Measurements from ENCODE around the gene USP48. TPM values are rescaled to one million over a fixed set of nuclear protein-coding genes. Genes with fewer than 3 reads are reported as not detected.

USP48 gene
- total RNA-seq, 1 donor from 2014 or later: 54.5 TPM

GRCh38 chr1:21651214-21652042 lies 131.5 kb downstream of the USP48 start:
- TF ChIP-seq, protein P1, sequence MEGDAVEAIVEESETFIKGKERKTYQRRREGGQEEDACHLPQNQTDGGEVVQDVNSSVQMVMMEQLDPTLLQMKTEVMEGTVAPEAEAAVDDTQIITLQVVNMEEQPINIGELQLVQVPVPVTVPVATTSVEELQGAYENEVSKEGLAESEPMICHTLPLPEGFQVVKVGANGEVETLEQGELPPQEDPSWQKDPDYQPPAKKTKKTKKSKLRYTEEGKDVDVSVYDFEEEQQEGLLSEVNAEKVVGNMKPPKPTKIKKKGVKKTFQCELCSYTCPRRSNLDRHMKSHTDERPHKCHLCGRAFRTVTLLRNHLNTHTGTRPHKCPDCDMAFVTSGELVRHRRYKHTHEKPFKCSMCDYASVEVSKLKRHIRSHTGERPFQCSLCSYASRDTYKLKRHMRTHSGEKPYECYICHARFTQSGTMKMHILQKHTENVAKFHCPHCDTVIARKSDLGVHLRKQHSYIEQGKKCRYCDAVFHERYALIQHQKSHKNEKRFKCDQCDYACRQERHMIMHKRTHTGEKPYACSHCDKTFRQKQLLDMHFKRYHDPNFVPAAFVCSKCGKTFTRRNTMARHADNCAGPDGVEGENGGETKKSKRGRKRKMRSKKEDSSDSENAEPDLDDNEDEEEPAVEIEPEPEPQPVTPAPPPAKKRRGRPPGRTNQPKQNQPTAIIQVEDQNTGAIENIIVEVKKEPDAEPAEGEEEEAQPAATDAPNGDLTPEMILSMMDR (IDR thresholded peaks at IDR 0.05): no peak
- Mint-ChIP-seq H3K36me3 (ENCODE audit: low read depth) (no peaks in the 10 kb centered on the region), H3K4me3 (ENCODE audit: unreplicated experiment) (peak overlapping the region; percentile 70), H3K4me1 (ENCODE audit: low read depth) (peaks cover 14% of the 10 kb centered on the region), H3K9me3 (ENCODE audit: low read depth) (no peaks in the 10 kb centered on the region), H3K27me3 (ENCODE audit: low read depth) (peaks cover 4% of the 10 kb centered on the region), H3K27ac (ENCODE audit: unreplicated experiment) (no peak overlapping the region)
- DNase-seq (ENCODE audit: low spot score): no peak

DNA sequence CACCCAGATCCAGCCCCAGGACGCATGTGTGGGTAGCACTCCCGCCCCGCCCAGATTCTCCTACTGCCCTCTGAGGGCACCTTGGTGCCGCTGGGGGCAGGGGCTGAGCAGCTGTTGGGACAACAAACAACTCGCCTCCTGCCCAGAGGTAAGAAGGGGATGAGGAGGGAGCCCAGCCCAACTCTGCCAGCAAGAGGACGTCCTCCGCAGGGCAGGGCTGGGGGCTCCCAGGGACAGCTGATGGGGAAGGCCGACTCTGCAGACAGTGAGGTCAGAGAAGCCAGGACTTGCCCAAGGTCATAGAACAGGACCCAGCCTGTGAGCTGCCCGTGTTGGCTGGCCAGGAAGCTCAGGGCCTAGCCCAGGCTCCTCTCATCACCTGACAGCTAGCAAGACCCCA lies 132.5 kb downstream of the USP48 start:
- Mint-ChIP-seq H3K4me1 (ENCODE audit: low read depth) (peaks cover 14% of the 10 kb centered on the region), H3K27ac (ENCODE audit: unreplicated experiment) (no peak overlapping the region), H3K27me3 (ENCODE audit: low read depth) (peaks cover 4% of the 10 kb centered on the region), H3K9me3 (ENCODE audit: low read depth) (no peaks in the 10 kb centered on the region), H3K36me3 (ENCODE audit: low read depth) (no peaks in the 10 kb centered on the region), H3K4me3 (ENCODE audit: unreplicated experiment) (no peak overlapping the region)
- peak; percentile 79 for DNase-seq (ENCODE audit: low spot score)
- TF ChIP-seq, protein P1 (IDR thresholded peaks at IDR 0.05): no peak

DNA sequence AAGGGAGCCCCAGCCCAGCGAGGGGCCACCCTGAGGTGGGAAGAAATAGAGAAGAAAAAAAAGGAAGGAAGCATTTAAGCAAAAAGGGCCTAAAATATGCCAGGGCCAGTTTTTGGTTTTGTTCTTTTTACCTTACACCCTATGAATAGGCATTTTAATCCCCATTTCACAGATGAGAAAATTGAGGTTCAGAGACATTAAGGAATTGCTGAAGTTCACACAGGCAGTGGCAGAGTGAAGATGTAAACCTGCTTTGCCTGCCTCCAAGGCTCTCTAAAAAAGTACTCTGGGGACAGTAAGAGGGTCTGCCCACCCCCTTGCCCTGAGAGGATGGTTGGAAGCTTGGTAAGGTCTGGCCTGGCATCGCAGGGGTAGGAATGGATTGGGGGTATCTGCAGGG lies 133.6 kb downstream of the USP48 start:
- no peak for DNase-seq (ENCODE audit: low spot score)
- TF ChIP-seq, protein P1 (IDR thresholded peaks at IDR 0.05): no peak
- Mint-ChIP-seq H3K9me3 (ENCODE audit: low read depth) (no peaks in the 10 kb centered on the region), H3K27me3 (ENCODE audit: low read depth) (peaks cover 4% of the 10 kb centered on the region), H3K27ac (ENCODE audit: unreplicated experiment) (no peak overlapping the region), H3K4me3 (ENCODE audit: unreplicated experiment) (no peak overlapping the region), H3K4me1 (ENCODE audit: low read depth) (peaks cover 14% of the 10 kb centered on the region), H3K36me3 (ENCODE audit: low read depth) (no peaks in the 10 kb centered on the region)

DNA sequence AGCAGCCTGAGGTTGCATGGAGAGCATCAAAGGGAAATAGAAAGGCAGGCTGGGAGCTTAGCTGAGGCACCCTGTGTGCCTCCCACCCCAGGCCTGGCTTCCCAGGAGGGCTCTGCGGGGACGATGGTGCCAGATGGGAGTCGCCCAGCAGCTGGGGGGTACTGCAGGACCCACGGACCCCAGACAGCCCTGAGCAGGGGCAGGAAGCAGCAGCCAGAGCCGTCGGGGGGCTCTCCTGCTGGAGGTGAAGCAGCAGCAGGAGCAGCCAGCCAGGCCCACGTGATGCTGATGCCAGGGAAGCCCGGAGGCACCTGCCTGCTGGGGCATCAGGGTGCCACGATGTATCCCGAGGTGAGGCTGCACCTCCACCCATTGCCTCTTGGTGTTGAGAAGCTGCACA lies 134.2 kb downstream of the USP48 start:
- peaks cover 4% of the 10 kb centered on the region for H3K27me3 Mint-ChIP-seq (ENCODE audit: low read depth)
- DNase-seq (ENCODE audit: low spot score): no peak
- H3K4me3 Mint-ChIP-seq (ENCODE audit: unreplicated experiment): no peak overlapping the region
- peaks cover 14% of the 10 kb centered on the region for H3K4me1 Mint-ChIP-seq (ENCODE audit: low read depth)
- no peaks in the 10 kb centered on the region for H3K36me3 Mint-ChIP-seq (ENCODE audit: low read depth)
- H3K9me3 Mint-ChIP-seq (ENCODE audit: low read depth): no peaks in the 10 kb centered on the region
- H3K27ac Mint-ChIP-seq (ENCODE audit: unreplicated experiment): no peak overlapping the region
- TF ChIP-seq, protein P1 (IDR thresholded peaks at IDR 0.05): no peak

- no peak overlapping the region for H3K27ac Mint-ChIP-seq (ENCODE audit: unreplicated experiment)
- no peaks in the 10 kb centered on the region for H3K9me3 Mint-ChIP-seq (ENCODE audit: low read depth)
- H3K36me3 Mint-ChIP-seq (ENCODE audit: low read depth): no peaks in the 10 kb centered on the region
- TF ChIP-seq, protein P1 (IDR thresholded peaks at IDR 0.05): no peak
- peaks cover 7% of the 10 kb centered on the region for H3K27me3 Mint-ChIP-seq (ENCODE audit: low read depth)
- DNase-seq (ENCODE audit: low spot score): no peak
- H3K4me1 Mint-ChIP-seq (ENCODE audit: low read depth): peaks cover 14% of the 10 kb centered on the region
- no peak overlapping the region for H3K4me3 Mint-ChIP-seq (ENCODE audit: unreplicated experiment)
Measured at GRCh38 chr1:21648352-21648730, 134.6 kb downstream of the USP48 start.

Data from chondrocyte (in vitro differentiated cells).